Keratinocyte (primary cell): ENCODE measurements around the gene GLIPR1L2. TPM values are rescaled to one million over a fixed set of nuclear protein-coding genes. Genes with fewer than 3 reads are reported as not detected.

ENCODE experiments used
- DNase-seq: peaks from one replicate; pipeline ENCODE4 v3.0.0-alpha.2; 2011; ENCODE audit warnings: low read depth, missing footprints, low spot score
- FAIRE-seq: peaks from 2 replicates; lab custom pipeline; 2011; peaks lifted over from hg19 to GRCh38; lab: Jason Lieb, UNC
- H2AFZ ChIP-seq: 2 replicates; pipeline ENCODE4 v1.6.0; 2012; ENCODE audit warnings: low read length, control low read depth, inconsistent platforms; ENCODE audit not compliant: control insufficient read depth
- H3K27ac ChIP-seq: 2 replicates; pipeline ENCODE4 v1.5.1; 2011; ENCODE audit warnings: low read length; ENCODE audit not compliant: control insufficient read depth, insufficient read depth
- H3K27me3 ChIP-seq: 3 replicates; pipeline ENCODE4 v1.6.0; 2011; ENCODE audit warnings: low read length; ENCODE audit not compliant: control insufficient read depth, insufficient read depth; ENCODE audit errors: extremely low read depth
- H3K36me3 ChIP-seq, 2 experiments: 2 replicates in 1 of 2; 3 replicates in 1 of 2; pipeline ENCODE4 v1.5.1; 2011; ENCODE audit warnings: low read length in 2 of 2, mild to moderate bottlenecking in 1 of 2; ENCODE audit not compliant: control insufficient read depth in 2 of 2, insufficient read depth in 2 of 2; ENCODE audit errors: extremely low read depth in 1 of 2
- H3K4me1 ChIP-seq: 3 replicates; pipeline ENCODE4 v1.5.1; 2011; ENCODE audit warnings: low read length; ENCODE audit not compliant: control insufficient read depth, insufficient read depth; ENCODE audit errors: extremely low read depth
- H3K4me2 ChIP-seq: 3 replicates; pipeline ENCODE4 v1.6.0; 2011; ENCODE audit warnings: low read depth, low read length; ENCODE audit not compliant: control insufficient read depth, insufficient read depth; ENCODE audit errors: extremely low read depth
- H3K4me3 ChIP-seq, 3 experiments: fragments of 200-600 bp in 1 of 3; sonication (generic) in 1 of 3; 2 replicates in 2 of 3; 3 replicates in 1 of 3; pipeline ENCODE4 v1.5.1; 2011 to 2016; ENCODE audit warnings: low read length in 3 of 3, mild to moderate bottlenecking in 3 of 3, control low read depth in 2 of 3, inconsistent platforms in 1 of 3, low read depth in 1 of 3, mixed read lengths in 1 of 3, mixed run types in 1 of 3, moderate library complexity in 1 of 3; ENCODE audit not compliant: control insufficient read depth in 2 of 3, insufficient read depth in 2 of 3; ENCODE audit errors: extremely low read depth in 1 of 3
- H3K79me2 ChIP-seq: 2 replicates; pipeline ENCODE4 v1.6.0; 2012; ENCODE audit warnings: low read length; ENCODE audit not compliant: control insufficient read depth, insufficient read depth
- H3K9ac ChIP-seq: 3 replicates; pipeline ENCODE4 v1.6.0; 2011; ENCODE audit warnings: low read length; ENCODE audit not compliant: control insufficient read depth, insufficient read depth; ENCODE audit errors: extremely low read depth
- H3K9me1 ChIP-seq: 3 replicates; pipeline ENCODE4 v1.6.0; 2011; ENCODE audit warnings: low read length; ENCODE audit not compliant: control insufficient read depth, insufficient read depth; ENCODE audit errors: extremely low read depth
- H3K9me3 ChIP-seq: 2 replicates; pipeline ENCODE4 v1.5.1; 2012; ENCODE audit warnings: low read depth, low read length; ENCODE audit not compliant: control insufficient read depth
- H4K20me1 ChIP-seq: 3 replicates; pipeline ENCODE4 v1.6.0; 2011; ENCODE audit warnings: low read length; ENCODE audit not compliant: control insufficient read depth, insufficient read depth; ENCODE audit errors: extremely low read depth
- CTCF ChIP-seq, 3 experiments: IDR thresholded peaks in 1 of 3; conservative IDR thresholded peaks in 1 of 3; optimal IDR thresholded peaks in 1 of 3; 2 replicates in 2 of 3; 3 replicates in 1 of 3; pipeline versions ENCODE3 to v1.5.1; 2011; ENCODE audit warnings: low read length in 3 of 3, mild to moderate bottlenecking in 3 of 3, moderate library complexity in 2 of 3, control low read depth in 1 of 3, inconsistent platforms in 1 of 3; ENCODE audit not compliant: insufficient read depth in 2 of 3; ENCODE audit errors: extremely low read depth in 1 of 3
- EZH2 ChIP-seq: IDR thresholded peaks from one replicate; pipeline ENCODE4 v1.6.1; 2012; ENCODE audit warnings: inconsistent platforms, mild to moderate bottlenecking, low read length, moderate library complexity
- dilution Hi-C: fragments of 300-500 bp; cut with MboI; formaldehyde crosslinking; loops from one replicate; pipeline ENCODE4 v1.7.0; 2020; ENCODE audit warnings: low sequenced_read_pairs; ENCODE audit not compliant: extremely low pct_ligation_motif_present
- polyA plus RNA-seq, 5 experiments: library from polyadenylated mRNA; depleted of rRNA in 3 of 5; stranded (reverse) in 3 of 5; stranded (forward) in 1 of 5; unstranded in 1 of 5; fragments of >200 nt; gene quantifications; 1 replicate in 1 of 5; 2 replicates in 3 of 5; 3 replicates in 1 of 5; pipeline versions ENCODE4 v1.2.1 to v1.2.3, GENCODE V29; 2011 to 2012; ENCODE audit warnings: missing spikeins in 2 of 5, low read depth in 1 of 5, low replicate concordance in 1 of 5

GLIPR1L2 gene
- polyA plus RNA-seq, 1 donor (not counting 4 experiments of a cell fraction or from before 2014, with no cell fraction given): 0.41 TPM

GRCh38 chr12:75427491-75427890 lies 36.6 kb downstream of the GLIPR1L2 start:
- H3K9me3 ChIP-seq: peaks cover 3% of the 10 kb centered on the region
- H3K4me3 ChIP-seq: no peak overlapping the region
- no peak for TF ChIP-seq CTCF (optimal IDR thresholded peaks at IDR 0.05 in 1 of 3, IDR thresholded peaks at IDR 0.05 in 1 of 3, conservative IDR thresholded peaks at IDR 0.05 in 1 of 3; ENCODE audit: extremely low read depth in 1 of 3, insufficient read depth in 2 of 3, low read length in 3 of 3)
- no peak for TF ChIP-seq EZH2
- FAIRE-seq (no peak), DNase-seq (no peak)
- H4K20me1 ChIP-seq: no peaks in the 10 kb centered on the region
- no peak overlapping the region for H3K27ac ChIP-seq
- dilution Hi-C loops: no loop called here
- no peaks in the 10 kb centered on the region for H3K36me3 ChIP-seq
- H3K4me1 ChIP-seq: no peaks in the 10 kb centered on the region
- no peaks in the 10 kb centered on the region for H3K79me2 ChIP-seq
- no peak overlapping the region for H3K9ac ChIP-seq
- H3K4me2 ChIP-seq: no peak overlapping the region
- H3K27me3 ChIP-seq: no peaks in the 10 kb centered on the region
- no peak overlapping the region for H2AFZ ChIP-seq
- no peaks in the 10 kb centered on the region for H3K9me1 ChIP-seq

GRCh38 chr12:75428767-75429166 lies 37.9 kb downstream of the GLIPR1L2 start:
- no peaks in the 10 kb centered on the region for H3K27me3 ChIP-seq
- DNase-seq: no peak
- no peak overlapping the region for H3K4me3 ChIP-seq
- no peaks in the 10 kb centered on the region for H3K9me1 ChIP-seq
- dilution Hi-C loops: no loop called here
- H4K20me1 ChIP-seq: no peaks in the 10 kb centered on the region
- TF ChIP-seq CTCF (optimal IDR thresholded peaks at IDR 0.05 in 1 of 3, IDR thresholded peaks at IDR 0.05 in 1 of 3, conservative IDR thresholded peaks at IDR 0.05 in 1 of 3; ENCODE audit: extremely low read depth in 1 of 3, insufficient read depth in 2 of 3, low read length in 3 of 3) (no peak), EZH2 (no peak)
- no peak overlapping the region for H3K4me2 ChIP-seq
- no peaks in the 10 kb centered on the region for H3K36me3 ChIP-seq
- H3K4me1 ChIP-seq: no peaks in the 10 kb centered on the region
- peaks cover 3% of the 10 kb centered on the region for H3K9me3 ChIP-seq
- no peak overlapping the region for H2AFZ ChIP-seq
- no peak for FAIRE-seq
- H3K9ac ChIP-seq: no peak overlapping the region
- H3K27ac ChIP-seq: no peak overlapping the region
- H3K79me2 ChIP-seq: no peaks in the 10 kb centered on the region
